NCI-H1417 (cell line): ENCODE results near the gene KIF26B.
A peak's percentile ranks its signal among the peaks of the same experiment; 100 is the strongest.

Experiments used
- DNase-seq, 3 experiments: peaks; one replicate each; lab custom pipeline; 2025; lab: John Stamatoyannopoulos, UW

Gene KIF26B

DNA sequence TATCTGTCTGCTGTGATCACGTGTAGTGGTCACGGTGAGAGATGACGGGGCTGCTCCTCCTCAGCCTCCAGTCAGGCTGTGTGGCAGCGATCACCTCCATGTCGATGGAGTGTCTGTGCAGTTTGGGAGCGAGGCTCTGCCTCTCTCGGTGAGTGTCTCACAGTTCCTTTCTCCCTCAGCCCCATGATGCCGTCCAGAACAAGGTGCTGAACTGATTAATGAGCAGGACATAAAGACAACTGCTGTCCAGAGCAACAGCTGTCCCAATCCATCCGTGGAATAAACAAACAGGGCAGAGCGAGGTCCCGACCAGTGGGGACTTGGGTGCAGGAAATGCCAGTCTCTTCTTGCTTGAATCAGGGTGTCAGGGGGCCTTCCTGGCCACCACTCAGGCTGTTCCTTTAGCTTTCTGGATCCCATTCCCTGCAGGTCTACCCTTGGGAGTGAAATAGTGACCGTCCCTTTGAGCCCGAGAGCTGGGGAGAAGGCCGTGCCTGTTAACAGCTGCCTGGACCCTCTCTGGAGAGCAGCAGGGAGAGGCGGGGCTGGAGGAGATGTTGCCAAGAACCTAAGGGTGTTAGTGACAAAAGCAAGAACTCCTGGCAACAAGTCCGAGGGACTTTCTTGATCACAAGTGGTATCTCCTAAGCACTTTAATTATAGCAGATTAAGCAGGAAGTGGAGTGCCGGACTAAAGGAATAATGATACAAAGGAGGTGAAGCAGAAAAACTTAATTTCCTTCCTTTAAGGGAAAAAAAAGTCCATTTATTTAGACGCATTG, 443.9 kb downstream of the KIF26B start:
- no peak for DNase-seq

GRCh38 chr1:245599371-245600174, 444.8 kb downstream of the KIF26B start:
- no peak for DNase-seq

DNA sequence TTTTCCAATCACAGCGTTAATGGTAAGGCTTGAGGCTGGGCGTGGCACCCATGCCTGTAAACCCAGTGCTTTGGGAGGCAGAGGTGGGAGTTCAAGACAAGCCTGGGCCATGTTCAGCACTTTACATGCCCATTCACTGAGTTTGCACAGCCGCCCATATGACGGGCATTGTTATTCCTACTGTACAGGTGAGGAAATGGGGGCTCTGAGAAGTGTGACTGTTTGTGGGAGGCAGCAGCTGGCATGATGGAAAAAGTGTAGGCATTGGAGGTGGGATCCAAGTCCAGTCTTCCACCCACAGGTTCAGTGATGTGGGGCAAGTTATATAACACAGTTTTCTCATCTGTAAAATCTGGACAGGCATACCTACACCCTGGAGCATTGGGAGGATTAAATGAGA, 445.9 kb downstream of the KIF26B start:
- no peak for DNase-seq

DNA sequence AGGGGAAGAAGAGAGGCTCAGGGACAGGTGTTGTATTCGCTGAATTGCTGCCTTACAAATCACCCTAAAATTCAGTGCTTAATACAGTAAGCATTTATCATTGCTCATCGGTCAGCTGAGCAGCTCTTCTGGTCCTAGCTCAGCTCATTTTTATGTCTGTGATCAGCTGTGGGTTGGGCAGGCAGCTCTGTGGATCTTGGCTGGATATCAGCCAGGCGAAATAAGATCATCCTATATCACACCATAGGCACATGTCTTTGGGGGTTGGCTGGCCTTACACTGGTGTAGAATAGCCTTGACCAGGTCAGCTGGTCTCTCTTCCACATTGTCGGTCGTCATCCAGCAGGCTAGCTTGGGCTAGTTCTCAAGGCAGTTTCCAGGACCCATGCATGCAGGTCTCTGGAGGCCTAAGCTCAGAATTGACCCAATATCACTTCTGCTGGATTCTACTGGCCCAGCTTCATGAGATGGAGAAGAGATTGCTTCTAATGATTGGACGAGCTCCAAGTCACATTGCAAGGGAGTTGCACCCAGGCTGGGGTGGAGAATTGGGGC, 448.6 kb downstream of the KIF26B start:
- no peak for DNase-seq

DNA sequence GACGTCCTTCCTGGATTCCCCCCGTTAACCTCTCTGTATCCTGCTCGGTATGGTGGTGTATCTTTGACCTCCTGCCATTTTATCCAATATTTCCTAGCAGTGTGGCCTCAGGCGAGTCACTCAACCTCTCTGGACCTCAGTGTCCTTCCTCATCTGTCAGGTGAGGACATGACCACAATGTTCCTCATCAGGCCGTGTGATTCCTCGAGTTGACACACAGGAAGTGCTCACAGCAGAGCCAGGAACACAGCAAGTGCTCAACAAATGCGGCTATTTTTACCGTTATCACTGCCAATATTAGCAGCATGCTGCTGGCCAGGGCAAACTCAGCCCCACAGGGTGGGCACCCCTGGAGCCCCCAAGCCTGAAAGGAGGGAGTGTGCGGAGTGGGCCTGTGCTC, 450.2 kb downstream of the KIF26B start:
- no peak for DNase-seq

- DNase-seq = no peak
Measured at GRCh38 chr1:245605480-245606156, 450.8 kb downstream of the KIF26B start.

GRCh38 chr1:245606157-245606725, 451.5 kb downstream of the KIF26B start:
- DNase-seq = no peak

GRCh38 chr1:245608271-245608670, 453.5 kb downstream of the KIF26B start:
- no peak for DNase-seq

GRCh38 chr1:245609354-245610150, 454.8 kb downstream of the KIF26B start:
- DNase-seq = peak in 2 of 3 experiments; percentile 39 to 56

GRCh38 chr1:245611251-245611650, 456.5 kb downstream of the KIF26B start:
- no peak for DNase-seq

DNA sequence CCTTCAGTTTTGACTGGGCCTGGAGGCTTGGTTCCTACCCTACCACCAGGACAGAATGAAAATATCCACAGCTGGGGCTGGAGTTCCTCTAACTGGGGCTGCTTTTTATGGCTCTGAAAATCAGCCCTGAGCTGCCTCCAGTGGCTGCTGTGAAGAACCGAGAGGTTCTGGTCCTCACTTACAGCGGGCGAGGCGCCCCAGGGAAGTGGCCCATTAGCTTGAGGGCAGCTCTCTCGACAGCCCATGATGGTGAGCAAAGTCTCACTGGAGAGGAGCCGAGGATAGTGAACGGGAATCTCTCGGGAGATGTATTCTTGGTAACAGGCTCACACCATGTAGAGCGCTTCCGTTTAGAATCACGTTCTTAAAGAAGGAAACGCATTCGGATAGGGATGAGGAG, 459.7 kb downstream of the KIF26B start:
- no peak for DNase-seq

DNA sequence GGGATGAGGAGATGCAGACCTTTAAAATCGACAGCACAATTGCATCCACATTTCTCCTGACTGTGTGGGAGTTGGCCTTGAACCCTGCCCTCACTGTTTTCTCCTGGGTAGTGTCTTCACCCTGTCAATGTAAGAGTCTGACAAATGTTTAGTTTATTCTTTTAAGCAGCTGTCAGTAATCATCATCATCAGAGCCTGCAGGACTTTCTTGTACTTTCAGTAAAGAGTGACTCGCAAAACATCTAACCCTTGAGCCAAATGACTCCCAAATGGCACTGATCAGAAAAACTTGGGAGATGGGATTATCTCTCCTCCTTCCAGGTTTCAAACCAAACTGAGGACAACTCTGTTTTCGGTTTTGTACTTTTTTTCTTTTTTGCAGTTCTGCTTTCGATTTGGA, 460.2 kb downstream of the KIF26B start:
- no peak for DNase-seq

DNA sequence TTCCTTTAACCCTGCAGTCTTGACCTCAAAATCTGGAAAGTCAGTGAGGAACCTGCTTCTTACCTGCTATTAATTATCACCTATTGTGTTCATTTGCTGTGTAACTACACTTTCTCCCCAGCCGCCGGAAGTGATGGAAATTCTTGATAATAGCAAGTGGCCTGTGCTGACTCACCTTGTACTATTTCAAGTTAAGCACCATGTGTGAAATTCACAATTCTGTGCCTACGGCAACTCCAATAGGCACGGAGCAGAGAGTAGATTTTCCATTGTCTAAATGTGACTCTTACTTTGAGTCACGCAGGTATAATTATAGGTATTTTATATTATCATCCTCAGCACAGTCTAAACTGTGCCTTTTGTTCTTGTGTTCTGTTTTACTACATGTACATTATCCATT, 466.8 kb downstream of the KIF26B start:
- DNase-seq = peak in 2 of 3 experiments; percentile 81 to 96

GRCh38 chr1:245622332-245623014, 467.7 kb downstream of the KIF26B start:
- no peak for DNase-seq

GRCh38 chr1:245641384-245641783, 486.6 kb downstream of the KIF26B start:
- no peak for DNase-seq

- peak in 1 of 3 experiments; percentile 11 for DNase-seq
Measured at GRCh38 chr1:245645406-245645805, 490.6 kb downstream of the KIF26B start.

DNA sequence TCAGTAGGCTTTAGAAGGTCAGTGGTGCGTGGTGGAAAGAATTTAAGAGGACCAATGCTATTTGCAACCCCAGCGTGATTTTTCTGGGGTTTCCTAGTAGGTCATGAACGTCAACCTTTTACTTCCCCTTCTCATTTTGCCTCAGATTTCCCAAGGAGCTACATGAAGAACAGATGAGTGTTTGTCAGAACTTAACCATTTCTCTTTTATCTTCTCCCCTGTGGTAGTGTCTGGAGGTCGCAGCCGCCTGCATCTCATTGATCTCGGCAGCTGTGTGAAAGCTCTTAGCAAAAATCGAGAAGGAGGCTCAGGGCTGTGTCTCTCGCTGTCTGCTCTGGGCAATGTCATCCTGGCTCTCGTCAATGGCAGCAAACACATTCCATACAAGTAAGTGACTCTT, 491.1 kb downstream of the KIF26B start:
- DNase-seq = no peak

- no peak for DNase-seq
Measured at GRCh38 chr1:245648749-245649522, 494.2 kb downstream of the KIF26B start.

- DNase-seq = no peak
Measured at GRCh38 chr1:245649666-245650065, 494.9 kb downstream of the KIF26B start.

DNA sequence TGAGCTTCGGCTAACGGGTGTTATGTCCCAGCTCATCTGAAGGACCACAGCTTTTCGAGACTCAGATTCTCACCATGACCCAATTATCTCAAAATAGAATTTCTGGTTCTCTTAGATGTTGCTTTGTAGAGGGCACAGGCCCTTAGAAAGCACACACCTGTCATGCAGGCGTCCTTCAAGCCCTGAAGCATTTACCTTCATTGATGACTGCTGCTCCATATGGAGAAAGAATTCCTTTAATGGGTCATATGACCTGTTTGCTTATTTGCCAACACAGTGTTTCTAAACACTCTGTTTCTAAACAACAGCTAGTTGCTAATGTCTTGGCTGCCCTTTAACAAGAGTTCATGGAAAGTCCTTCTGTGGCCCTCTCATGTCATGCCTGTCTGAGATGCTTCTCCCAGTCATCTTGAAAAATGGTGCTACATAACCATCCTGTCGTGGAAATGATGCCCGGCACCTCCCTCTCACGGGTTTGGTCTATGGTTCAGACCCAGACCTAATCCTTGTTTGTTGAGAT, 495.7 kb downstream of the KIF26B start:
- DNase-seq = no peak
